HepG2 (cell line): ENCODE data around the gene MTARC1. TPM values are rescaled to one million over a fixed set of nuclear protein-coding genes. Genes with fewer than 3 reads are reported as not detected.

ENCODE experiments used
- ATAC-seq: fragments of 200-7000 bp; cut with Tn5 transposase; 3 replicates; pipeline ENCODE4 v1.9.1; 2020; ENCODE audit warnings: mild to moderate bottlenecking, moderate library complexity
- BruUV-seq: library from RNA; stranded (reverse); fragments of 400-500 nt; replicated peaks from 2 replicates; lab custom pipeline; 2021; lab: Mats Ljungman, UMichigan
- CTCF ChIA-PET: fragments of 300-600 bp; formaldehyde crosslinking; extraction: SDS; loops from one replicate; lab custom pipeline; 2021; ENCODE audit warnings: low total read pairs, inconsistent platforms, low intra/inter-chr PET ratio; lab: Yijun Ruan, JAX
- POLR2A ChIA-PET: fragments of 350-600 bp; sonication (Branson Sonifier 250); formaldehyde crosslinking; loops from one replicate; lab custom pipeline; 2020; ENCODE audit warnings: antibody characterized with exemption, inconsistent platforms; lab: Yijun Ruan, JAX
- DNase-seq: peaks from one replicate; pipeline ENCODE4 v3.0.0-alpha.2; 2015; ENCODE audit warnings: low spot score
- FAIRE-seq: peaks from 3 replicates; lab custom pipeline; 2011; peaks lifted over from hg19 to GRCh38; lab: Jason Lieb, UNC
- H2AFZ ChIP-seq: one replicate; pipeline ENCODE4 v1.6.1; 2011; ENCODE audit warnings: low read length, inconsistent platforms
- H3K27ac ChIP-seq: fragments of 300-600 bp; 3 replicates; pipeline ENCODE4 v1.8.0; 2011; ENCODE audit warnings: mixed run types, mild to moderate bottlenecking, mixed read lengths, low read length, inconsistent platforms; ENCODE audit not compliant: insufficient read depth; ENCODE audit errors: extremely low read length
- H3K27me3 ChIP-seq, 2 experiments: fragments of 200-600 bp in 1 of 2; 2 replicates in 1 of 2; 3 replicates in 1 of 2; pipeline versions ENCODE4 v1.6.0 to v1.8.0; 2011; ENCODE audit warnings: low read length in 2 of 2, mild to moderate bottlenecking in 2 of 2, moderate library complexity in 2 of 2, inconsistent platforms in 1 of 2; ENCODE audit not compliant: insufficient read depth in 2 of 2, control insufficient read depth in 1 of 2
- H3K36me3 ChIP-seq, 2 experiments: fragments of 200-600 bp in 1 of 2; replicated peaks in 1 of 2; 2 replicates in 1 of 2; 3 replicates in 1 of 2; pipeline versions ENCODE4 v1.5.1 to v1.8.0; 2011; ENCODE audit warnings: low read length in 2 of 2, inconsistent platforms in 1 of 2; ENCODE audit not compliant: insufficient read depth in 2 of 2, control insufficient read depth in 1 of 2
- H3K4me1 ChIP-seq: 2 replicates; pipeline ENCODE4 v1.5.1; 2012; ENCODE audit warnings: low read length, inconsistent platforms; ENCODE audit not compliant: insufficient read depth
- H3K4me2 ChIP-seq: 2 replicates; pipeline ENCODE4 v1.6.0; 2011; ENCODE audit warnings: low read depth, low read length, inconsistent platforms
- H3K4me3 ChIP-seq, 3 experiments: fragments of 200-600 bp in 1 of 3; sonication (generic), shearing (Covaris generic) in 1 of 3; replicated peaks in 1 of 3; 2 replicates each; pipeline ENCODE4 v1.5.1; 2011 to 2016; ENCODE audit warnings: low read length in 3 of 3, inconsistent platforms in 2 of 3, low read depth in 2 of 3, mild to moderate bottlenecking in 2 of 3, control low read depth in 1 of 3, mixed read lengths in 1 of 3; ENCODE audit not compliant: insufficient read depth in 1 of 3
- H3K79me2 ChIP-seq: one replicate; pipeline ENCODE4 v1.6.1; 2011; ENCODE audit warnings: low read length, inconsistent platforms; ENCODE audit not compliant: insufficient read depth
- H3K9ac ChIP-seq: 2 replicates; pipeline ENCODE4 v1.6.0; 2011; ENCODE audit warnings: mild to moderate bottlenecking, low read depth, low read length, inconsistent platforms; ENCODE audit not compliant: insufficient read depth
- H3K9me3 ChIP-seq: 2 replicates; pipeline ENCODE4 v1.5.1; 2012; ENCODE audit warnings: mild to moderate bottlenecking, low read length
- H4K20me1 ChIP-seq: 2 replicates; pipeline ENCODE4 v1.6.0; 2011; ENCODE audit warnings: inconsistent platforms, mild to moderate bottlenecking, low read length, moderate library complexity; ENCODE audit not compliant: insufficient read depth
- FIP1L1 ChIP-seq: fragments of 200-400 bp; formaldehyde crosslinking; IDR thresholded peaks from 2 replicates; pipeline ENCODE4 v1.6.1; 2018; ENCODE audit warnings: low read depth, mild to moderate bottlenecking, low read length, moderate library complexity, borderline replicate concordance; ENCODE audit not compliant: insufficient read depth
- KLF9 ChIP-seq: IDR thresholded peaks from 2 replicates; pipeline ENCODE4 v1.6.1; 2016; ENCODE audit warnings: low read depth
- MAFG ChIP-seq: sonication (generic); formaldehyde crosslinking; IDR thresholded peaks from 2 replicates; pipeline ENCODE4 v1.5.1; 2020; ENCODE audit warnings: mild to moderate bottlenecking, missing genetic modification reagents
- MTA3 ChIP-seq: sonication (generic); formaldehyde crosslinking; IDR thresholded peaks from 2 replicates; pipeline ENCODE4 v1.4.0; 2020; ENCODE audit warnings: missing genetic modification reagents
- MYC ChIP-seq: sonication (generic); formaldehyde crosslinking; IDR thresholded peaks from 2 replicates; pipeline ENCODE4 v1.9.0; 2021; ENCODE audit warnings: missing genetic modification reagents, borderline replicate concordance
- POLR2G ChIP-seq: fragments of 200-400 bp; formaldehyde crosslinking; IDR thresholded peaks from 2 replicates; pipeline ENCODE4 v1.6.1; 2018; ENCODE audit warnings: mild to moderate bottlenecking, low read depth, low read length, moderate library complexity
- RAD51 ChIP-seq: fragments of 450-650 bp; IDR thresholded peaks from 2 replicates; pipeline ENCODE4 v1.6.1; 2016; ENCODE audit warnings: borderline replicate concordance
- SCMH1 ChIP-seq: sonication (generic); formaldehyde crosslinking; IDR thresholded peaks from 2 replicates; pipeline ENCODE4 v1.9.0; 2021; ENCODE audit warnings: missing genetic modification reagents, mild to moderate bottlenecking, borderline replicate concordance
- SIN3B ChIP-seq: fragments of 150-350 bp; IDR thresholded peaks from 2 replicates; pipeline ENCODE4 v1.6.1; 2014; ENCODE audit warnings: low read length
- SP2 ChIP-seq: sonication (generic); formaldehyde crosslinking; IDR thresholded peaks from 2 replicates; pipeline ENCODE4 v1.5.1; 2020; ENCODE audit warnings: mild to moderate bottlenecking, missing genetic modification reagents
- ZNF772 ChIP-seq: sonication (generic); formaldehyde crosslinking; IDR thresholded peaks from 2 replicates; pipeline ENCODE4 v1.5.0; 2020; ENCODE audit warnings: mild to moderate bottlenecking, missing genetic modification reagents
- ZNF780A ChIP-seq: sonication (generic); formaldehyde crosslinking; IDR thresholded peaks from 2 replicates; pipeline ENCODE4 v1.8.0; 2022; ENCODE audit warnings: mild to moderate bottlenecking, missing genetic modification reagents, moderate library complexity
- WGBS: methylation state at CpG from one replicate; pipeline ENCODE4 v1.1.6; 2017; ENCODE audit warnings: low lambda C conversion rate; 5-methylcytosine and 5-hydroxymethylcytosine counted together
- in situ Hi-C: cut with HindIII; loops from 2 replicates; pipeline ENCODE4 v1.10.0; 2017; ENCODE audit warnings: low pct_unique_long_range_greater_than_20kb; ENCODE audit not compliant: extremely low pct_ligation_motif_present
- intact Hi-C: fragments of 100-400 bp; cut with micrococcal nuclease; formaldehyde crosslinking; loops from one replicate; pipeline ENCODE4 v1.10.0; 2022; ENCODE audit not compliant: unreplicated experiment
- polyA plus RNA-seq, 8 experiments: library from polyadenylated mRNA; depleted of rRNA in 3 of 8; stranded (reverse) in 7 of 8; unstranded in 1 of 8; fragments of >200 nt; fragmentation: Illumina TruSeq in 4 of 8; extraction: Trizol in 4 of 8; gene quantifications; 2 replicates each; pipeline versions ENCODE4 v1.2.1 to v1.2.3, GENCODE V29; 2011 to 2016; ENCODE audit warnings: low read depth in 4 of 8, missing spikeins in 1 of 8, mixed read lengths in 1 of 8; ENCODE audit not compliant: insufficient read depth in 1 of 8
- total RNA-seq, 5 experiments: library from RNA; depleted of rRNA; stranded (reverse); fragments of >200 nt; fragmentation: Illumina TruSeq; extraction: Trizol; gene quantifications; 2 replicates each; pipeline ENCODE4 v1.2.3, GENCODE V29; 2016; ENCODE audit warnings: low read depth in 1 of 5
- TF ChIP-seq, protein P1 (sequence below): sonication (generic); formaldehyde crosslinking; IDR thresholded peaks from 2 replicates; pipeline ENCODE4 v1.5.0; 2020; ENCODE audit warnings: mild to moderate bottlenecking, missing genetic modification reagents
- TF ChIP-seq, protein P2 (sequence below): sonication (generic); formaldehyde crosslinking; IDR thresholded peaks from 2 replicates; pipeline ENCODE4 v1.4.0; 2020; ENCODE audit warnings: missing genetic modification reagents
- TF ChIP-seq, protein P3 (sequence below): sonication (generic); formaldehyde crosslinking; IDR thresholded peaks from 2 replicates; pipeline ENCODE4 v1.4.0; 2020; ENCODE audit warnings: missing genetic modification reagents

MTARC1 gene
- total and polyA plus RNA-seq, 2 of the 13 experiments (the other 11 are each of a cell fraction or from before 2014, with no cell fraction given), result 19.4 to 106 TPM

DNA sequence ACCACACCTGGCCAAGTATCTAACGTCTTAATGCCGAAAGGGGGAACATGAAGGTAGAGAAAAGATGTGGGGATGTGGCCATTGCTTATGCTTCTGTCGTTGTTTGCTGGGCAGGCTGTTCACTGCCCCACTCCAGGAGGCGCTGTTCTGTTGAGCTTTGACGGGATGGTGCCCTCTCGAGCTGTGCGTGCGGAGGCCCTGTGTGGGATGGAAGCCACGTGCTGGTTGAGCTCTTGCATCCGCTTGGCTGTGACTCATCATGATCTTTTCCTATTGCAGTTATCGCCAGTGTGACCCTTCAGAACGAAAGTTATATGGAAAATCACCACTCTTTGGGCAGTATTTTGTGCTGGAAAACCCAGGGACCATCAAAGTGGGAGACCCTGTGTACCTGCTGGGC is 26.3 kb downstream of the MTARC1 start (continued):
- TF ChIP-seq KLF9 (CRISPR knock-in tag) (no peak), POLR2G (no peak)

DNA sequence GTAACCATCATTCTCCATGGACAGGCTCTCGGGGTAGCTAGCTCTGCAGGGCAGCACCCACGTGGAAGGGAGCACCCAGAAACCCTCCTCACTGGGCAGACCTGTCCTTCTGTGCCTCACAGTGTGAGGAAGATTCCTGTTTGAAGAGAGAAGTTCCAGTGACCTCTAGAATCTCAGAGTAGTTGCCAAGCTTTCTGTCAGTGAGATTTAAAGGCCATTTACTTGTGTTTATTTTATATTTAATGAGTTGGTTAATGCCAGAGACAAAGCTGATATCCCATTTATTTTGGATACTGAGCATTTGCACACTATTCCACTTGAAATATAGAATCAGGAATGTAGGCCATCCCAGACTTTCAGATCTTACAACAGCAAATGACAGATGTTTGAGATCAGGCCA is 28.7 kb downstream of the MTARC1 start:
- ChIA-PET POLR2A (no interaction called here), CTCF (no interaction called here)
- ATAC-seq, result no peak
- BruUV-seq, result no TSS peak
- H3K79me2 ChIP-seq, result no peaks in the 10 kb centered on the region
- in situ Hi-C loops, result no loop called here
- no peak overlapping the region for H3K9ac ChIP-seq
- H3K27ac ChIP-seq, result no peak overlapping the region
- 93% methylated on average over 2 of the region's 2 CpGs for WGBS
- no peaks in the 10 kb centered on the region for H3K4me1 ChIP-seq
- DNase-seq, result no peak
- no peak for FAIRE-seq
- no peak overlapping the region for H2AFZ ChIP-seq
- H3K4me3 ChIP-seq, result no peak overlapping the region
- H3K36me3 ChIP-seq, result peaks cover 5 to 36% of the 10 kb centered on the region in 2 experiments; a peak in 4 of 5 replicates
- intact Hi-C loops, result no loop called here
- TF ChIP-seq SP2 (CRISPR knock-in tag), result no peak
- no peak for TF ChIP-seq MTA3 (CRISPR knock-in tag)
- TF ChIP-seq FIP1L1, result no peak
- no peak for TF ChIP-seq MAFG (CRISPR knock-in tag)
- no peak for TF ChIP-seq ZNF772 (CRISPR knock-in tag)
- no peak for TF ChIP-seq MYC (CRISPR knock-in tag)
- no peak overlapping the region for H3K4me2 ChIP-seq
- no peaks in the 10 kb centered on the region for H3K9me3 ChIP-seq
- H4K20me1 ChIP-seq, result no peaks in the 10 kb centered on the region
- no peaks in the 10 kb centered on the region for H3K27me3 ChIP-seq

DNA sequence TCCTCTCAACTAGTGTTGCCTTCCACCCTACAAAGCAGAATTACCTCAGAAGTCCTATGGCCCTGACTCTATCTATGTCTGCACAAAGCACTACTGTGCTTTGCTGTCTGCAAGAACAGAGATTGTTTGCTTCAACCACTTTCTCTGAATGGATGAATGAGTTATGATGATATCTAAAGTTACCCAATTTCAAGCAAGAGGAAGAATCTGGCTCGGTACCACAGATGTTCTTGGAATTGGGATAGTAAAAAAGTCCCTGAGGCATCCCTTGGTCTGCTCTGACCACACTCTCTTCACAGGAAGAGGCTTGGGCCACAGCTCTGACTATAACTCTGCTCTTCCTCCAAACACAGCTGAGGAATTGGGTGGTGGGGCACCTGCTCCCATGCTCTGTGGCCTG is 31.2 kb downstream of the MTARC1 start:
- Histone ChIP-seq H3K4me2 (no peak overlapping the region), H4K20me1 (no peaks in the 10 kb centered on the region), H3K79me2 (no peaks in the 10 kb centered on the region), H3K27me3 (no peaks in the 10 kb centered on the region), H2AFZ (no peak overlapping the region), H3K9ac (no peak overlapping the region), H3K4me1 (no peaks in the 10 kb centered on the region), H3K9me3 (no peaks in the 10 kb centered on the region), H3K36me3 (peaks cover 2 to 21% of the 10 kb centered on the region in 2 experiments; a peak in 4 of 5 replicates), H3K4me3 (no peak overlapping the region), H3K27ac (no peak overlapping the region)
- in situ Hi-C loops (no loop called here), intact Hi-C loops (no loop called here)
- ChIA-PET POLR2A (no interaction called here), CTCF (no interaction called here)
- 94% methylated on average over 1 of the region's 1 CpG for WGBS
- DNase-seq (no peak), FAIRE-seq (no peak), ATAC-seq (no peak; the same call in 2 of the 3 replicates)
- BruUV-seq, result no TSS peak
- TF ChIP-seq RAD51 (no peak), SIN3B (no peak), SCMH1 (CRISPR knock-in tag) (no peak), ZNF780A (CRISPR knock-in tag) (no peak)
- TF ChIP-seq, protein P1, sequence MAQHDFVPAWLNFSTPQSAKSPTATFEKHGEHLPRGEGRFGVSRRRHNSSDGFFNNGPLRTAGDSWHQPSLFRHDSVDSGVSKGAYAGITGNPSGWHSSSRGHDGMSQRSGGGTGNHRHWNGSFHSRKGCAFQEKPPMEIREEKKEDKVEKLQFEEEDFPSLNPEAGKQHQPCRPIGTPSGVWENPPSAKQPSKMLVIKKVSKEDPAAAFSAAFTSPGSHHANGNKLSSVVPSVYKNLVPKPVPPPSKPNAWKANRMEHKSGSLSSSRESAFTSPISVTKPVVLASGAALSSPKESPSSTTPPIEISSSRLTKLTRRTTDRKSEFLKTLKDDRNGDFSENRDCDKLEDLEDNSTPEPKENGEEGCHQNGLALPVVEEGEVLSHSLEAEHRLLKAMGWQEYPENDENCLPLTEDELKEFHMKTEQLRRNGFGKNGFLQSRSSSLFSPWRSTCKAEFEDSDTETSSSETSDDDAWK, result no peak
- TF ChIP-seq, protein P2, sequence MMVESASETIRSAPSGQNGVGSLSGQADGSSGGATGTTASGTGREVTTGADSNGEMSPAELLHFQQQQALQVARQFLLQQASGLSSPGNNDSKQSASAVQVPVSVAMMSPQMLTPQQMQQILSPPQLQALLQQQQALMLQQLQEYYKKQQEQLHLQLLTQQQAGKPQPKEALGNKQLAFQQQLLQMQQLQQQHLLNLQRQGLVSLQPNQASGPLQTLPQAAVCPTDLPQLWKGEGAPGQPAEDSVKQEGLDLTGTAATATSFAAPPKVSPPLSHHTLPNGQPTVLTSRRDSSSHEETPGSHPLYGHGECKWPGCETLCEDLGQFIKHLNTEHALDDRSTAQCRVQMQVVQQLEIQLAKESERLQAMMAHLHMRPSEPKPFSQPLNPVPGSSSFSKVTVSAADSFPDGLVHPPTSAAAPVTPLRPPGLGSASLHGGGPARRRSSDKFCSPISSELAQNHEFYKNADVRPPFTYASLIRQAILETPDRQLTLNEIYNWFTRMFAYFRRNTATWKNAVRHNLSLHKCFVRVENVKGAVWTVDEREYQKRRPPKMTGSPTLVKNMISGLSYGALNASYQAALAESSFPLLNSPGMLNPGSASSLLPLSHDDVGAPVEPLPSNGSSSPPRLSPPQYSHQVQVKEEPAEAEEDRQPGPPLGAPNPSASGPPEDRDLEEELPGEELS, result no peak
- TF ChIP-seq, protein P3, sequence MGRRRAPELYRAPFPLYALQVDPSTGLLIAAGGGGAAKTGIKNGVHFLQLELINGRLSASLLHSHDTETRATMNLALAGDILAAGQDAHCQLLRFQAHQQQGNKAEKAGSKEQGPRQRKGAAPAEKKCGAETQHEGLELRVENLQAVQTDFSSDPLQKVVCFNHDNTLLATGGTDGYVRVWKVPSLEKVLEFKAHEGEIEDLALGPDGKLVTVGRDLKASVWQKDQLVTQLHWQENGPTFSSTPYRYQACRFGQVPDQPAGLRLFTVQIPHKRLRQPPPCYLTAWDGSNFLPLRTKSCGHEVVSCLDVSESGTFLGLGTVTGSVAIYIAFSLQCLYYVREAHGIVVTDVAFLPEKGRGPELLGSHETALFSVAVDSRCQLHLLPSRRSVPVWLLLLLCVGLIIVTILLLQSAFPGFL, result no peak
